Left hindlimb (tissue), 1 donor: ENCODE measurements around the gene F8.

Experiments
- DNase-seq: peaks from one replicate; pipeline ENCODE4 v3.0.0-alpha.2; 2018

F8 gene

DNA sequence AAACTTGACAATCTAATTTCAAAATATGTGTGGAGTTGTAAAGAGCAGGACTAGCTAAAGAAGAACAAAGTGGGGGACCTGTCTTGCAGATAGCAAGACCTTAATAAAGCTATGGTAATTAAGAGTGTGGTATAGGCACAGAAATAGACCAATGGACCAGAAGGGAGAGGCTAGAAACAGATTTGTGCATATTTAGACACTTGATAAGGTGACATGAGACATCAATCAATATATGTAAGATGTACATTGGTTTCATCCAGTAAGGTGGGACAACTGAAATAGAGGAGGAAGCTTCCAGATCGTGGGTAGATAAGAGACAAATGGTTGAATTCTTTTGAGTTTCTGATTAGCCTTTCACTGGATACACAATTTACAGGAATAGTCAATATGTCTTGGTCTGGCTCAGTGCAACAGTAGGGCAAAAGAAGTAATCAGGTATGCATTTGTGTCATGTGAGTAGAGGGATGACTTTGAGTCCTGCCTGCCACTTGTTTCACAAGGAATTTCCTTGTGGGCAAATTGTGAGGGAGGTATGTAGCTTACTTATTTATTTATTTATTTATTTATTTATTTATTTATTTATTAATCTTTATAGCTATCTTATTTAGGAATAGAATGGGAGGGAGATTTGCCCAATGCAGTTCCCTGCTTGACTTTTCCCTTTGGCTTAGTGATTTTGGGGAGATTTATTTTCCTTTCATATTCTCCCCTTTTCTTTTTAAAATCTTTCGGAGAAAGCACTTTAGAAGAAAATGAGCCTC, 210.0 kb downstream of the F8 start:
- DNase-seq: no peak

DNA sequence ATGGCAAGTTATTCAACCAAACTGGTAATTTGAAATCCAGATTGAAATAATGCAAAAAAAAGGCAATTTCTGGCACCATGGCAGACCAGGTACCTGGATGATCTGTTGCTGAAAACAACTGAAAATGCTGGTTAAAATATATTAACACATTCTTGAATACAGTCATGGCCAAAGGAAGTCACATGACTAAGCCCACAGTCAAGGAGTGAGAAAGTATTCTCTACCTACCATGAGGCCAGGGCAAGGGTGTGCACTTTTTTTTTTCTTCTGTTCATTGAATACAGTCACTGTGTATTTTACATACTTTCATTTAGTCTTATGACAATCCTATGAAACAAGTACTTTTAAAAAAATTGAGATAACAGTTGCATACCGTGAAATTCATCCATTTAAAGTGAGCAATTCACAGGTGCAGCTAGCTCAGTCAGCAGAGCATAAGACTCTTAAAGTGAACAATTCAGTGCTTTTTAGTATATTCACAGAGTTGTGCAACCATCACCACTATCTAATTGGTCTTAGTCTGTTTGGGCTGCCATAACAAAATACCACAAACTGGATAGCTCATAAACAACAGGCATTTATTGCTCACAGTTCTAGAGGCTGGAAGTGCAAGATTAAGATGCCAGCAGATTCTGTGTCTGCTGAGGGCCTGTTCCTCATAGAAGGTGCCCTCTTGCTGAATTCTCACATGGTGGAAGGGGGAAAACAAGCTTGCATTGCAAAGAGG, 212.4 kb downstream of the F8 start:
- no peak for DNase-seq

DNA sequence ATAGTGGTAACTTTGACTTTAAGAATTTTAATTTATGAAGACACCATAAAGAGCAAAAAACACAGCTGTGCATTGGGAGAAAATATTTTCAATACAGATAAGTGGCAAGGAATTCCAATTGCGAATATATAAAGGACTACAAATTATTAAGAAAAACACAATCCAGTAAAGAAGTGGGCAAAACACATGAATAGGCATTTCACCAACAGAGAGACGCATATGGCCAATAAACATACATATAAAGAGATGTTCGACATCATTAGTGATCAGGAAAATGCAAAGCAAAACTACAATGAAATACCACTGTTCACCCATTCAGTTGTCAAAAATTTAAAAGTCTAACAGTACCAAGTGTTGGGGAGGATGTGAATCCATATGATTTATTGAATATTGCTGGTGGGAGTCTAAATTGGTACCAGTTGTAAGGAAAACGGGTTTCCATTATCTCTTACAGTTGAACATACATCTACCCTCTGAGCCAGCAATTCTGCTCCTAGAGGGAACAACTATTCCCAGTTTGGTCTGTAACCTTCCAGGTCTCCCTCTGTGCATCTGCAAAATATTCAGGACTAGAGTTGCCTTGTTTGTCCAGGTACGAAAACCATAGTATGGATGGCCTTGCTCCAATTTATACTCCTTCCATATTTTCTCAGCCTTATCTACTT, 215.6 kb downstream of the F8 start:
- DNase-seq: no peak

GRCh38 chrX:154805696-154806091, 216.8 kb downstream of the F8 start:
- DNase-seq: no peak

DNA sequence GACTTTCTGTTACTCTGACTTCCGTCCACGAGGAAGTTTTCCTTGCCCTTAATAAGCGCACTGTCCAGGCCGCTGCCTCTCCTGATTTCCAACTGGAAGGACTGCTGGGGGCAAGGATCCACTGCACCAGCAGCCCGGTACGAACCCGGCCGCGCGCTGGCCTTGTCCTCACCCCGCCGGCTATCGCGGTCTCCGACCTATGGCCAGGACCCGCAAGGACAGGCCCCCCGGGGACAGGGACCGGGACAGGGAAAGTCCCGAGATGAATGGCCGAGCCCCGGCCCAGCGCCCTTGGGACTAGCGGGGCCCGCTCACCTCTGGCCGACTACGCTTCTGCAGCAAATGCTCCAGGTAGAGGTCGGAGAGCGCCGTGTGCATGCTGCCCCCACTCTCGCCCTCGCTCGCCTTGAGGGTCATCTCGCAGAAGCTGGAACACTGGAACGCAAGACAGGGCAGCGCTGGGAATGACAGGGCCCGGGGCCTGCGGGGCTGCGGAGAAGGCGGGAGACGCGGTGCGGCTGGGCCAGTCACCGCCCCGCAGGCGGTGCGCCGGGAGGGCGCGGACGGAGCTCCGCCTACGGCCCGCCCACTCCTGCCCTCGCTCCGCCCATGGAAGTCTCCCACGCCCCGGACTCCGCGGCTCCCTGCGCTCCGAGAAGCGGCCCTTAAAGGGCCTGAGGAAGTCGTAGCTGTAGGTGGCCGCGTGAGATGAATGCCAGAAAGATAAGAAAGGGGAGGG, 217.4 kb downstream of the F8 start, which contains the start of gene MPP1:
TSS of gene MPP1 (minus strand) at position 529 of the 739 bp plus-strand sequence. CDS start at position 417, 112 bp downstream.
- peak; percentile 82 for DNase-seq

DNA sequence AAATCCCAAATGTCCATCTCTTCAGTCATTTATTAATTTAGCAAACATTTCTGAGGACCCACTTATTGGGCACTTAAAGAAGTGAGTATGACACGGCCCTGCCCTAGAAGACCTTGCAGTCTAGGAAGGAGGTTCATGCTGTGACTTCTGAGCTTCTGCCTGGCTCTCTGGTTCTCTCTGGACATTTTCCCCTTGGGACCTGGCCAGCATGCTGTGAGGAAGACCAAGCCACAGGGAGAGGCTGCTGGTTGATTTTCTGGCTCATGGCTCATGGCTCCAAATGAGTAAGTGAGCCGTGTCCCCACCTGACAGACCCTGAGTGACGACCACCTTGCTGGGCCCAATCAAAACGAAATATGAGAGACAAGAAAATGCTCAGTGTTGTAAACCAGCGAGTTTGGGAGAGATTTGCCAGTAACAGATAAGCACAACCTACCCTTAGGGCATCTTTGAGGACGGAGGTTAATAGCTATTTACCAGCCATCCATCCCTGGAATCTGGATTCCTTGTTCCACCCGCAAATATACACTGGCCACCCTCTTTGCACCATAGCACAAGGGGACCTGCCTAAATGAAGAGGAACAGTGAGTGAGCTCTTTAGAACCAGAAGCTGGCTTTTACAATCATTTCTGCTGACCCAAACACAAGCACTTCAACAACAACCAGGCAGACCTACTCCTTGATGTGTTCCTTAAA, 218.1 kb downstream of the F8 start:
- no peak for DNase-seq

GRCh38 chrX:154802947-154803346, 219.6 kb downstream of the F8 start:
- DNase-seq: no peak

GRCh38 chrX:154800478-154801210, 221.9 kb downstream of the F8 start:
- DNase-seq: no peak

GRCh38 chrX:154799556-154800348, 222.8 kb downstream of the F8 start:
- DNase-seq: no peak

DNA sequence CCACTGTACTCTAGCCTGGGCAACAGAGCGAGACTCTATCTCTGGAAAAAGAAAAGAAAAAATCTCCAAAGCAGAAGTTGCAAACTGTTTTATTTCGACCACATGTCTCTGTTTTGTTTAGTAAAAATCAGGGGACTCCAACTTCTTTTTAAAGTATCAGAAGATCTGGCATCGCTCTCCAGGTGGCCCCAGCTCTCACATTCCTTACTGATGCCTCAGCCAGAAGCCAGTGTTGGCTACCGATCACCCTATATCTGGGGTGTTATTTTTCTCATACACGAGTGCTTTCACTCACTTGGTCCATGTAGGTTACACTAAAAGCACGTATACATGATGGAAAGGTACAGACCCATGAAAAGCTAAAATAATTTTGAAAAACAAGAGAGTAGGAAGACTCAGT, 225.5 kb downstream of the F8 start:
- DNase-seq: no peak

GRCh38 chrX:154795016-154795415, 227.5 kb downstream of the F8 start:
- DNase-seq: no peak

GRCh38 chrX:154793084-154793795, 229.3 kb downstream of the F8 start:
- no peak for DNase-seq

DNA sequence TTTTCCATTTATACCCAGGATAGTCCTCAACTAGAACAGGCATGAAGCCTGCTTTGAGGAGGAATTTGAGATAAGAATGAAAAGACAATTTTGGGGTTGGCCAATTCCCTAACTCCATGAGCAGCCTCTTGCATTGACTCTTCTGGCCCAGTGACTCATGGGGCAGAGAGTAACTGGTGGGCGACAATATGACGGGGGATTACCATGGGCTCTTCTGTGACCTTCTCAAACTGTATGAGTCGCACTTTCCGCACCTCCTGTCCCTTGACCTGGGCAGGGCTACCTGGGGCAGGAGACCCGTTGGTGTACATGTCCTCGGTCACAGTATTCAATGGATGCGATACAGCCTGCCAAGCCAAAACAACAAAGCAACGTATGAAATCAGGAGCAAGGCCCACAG, 230.6 kb downstream of the F8 start:
- DNase-seq: no peak

DNA sequence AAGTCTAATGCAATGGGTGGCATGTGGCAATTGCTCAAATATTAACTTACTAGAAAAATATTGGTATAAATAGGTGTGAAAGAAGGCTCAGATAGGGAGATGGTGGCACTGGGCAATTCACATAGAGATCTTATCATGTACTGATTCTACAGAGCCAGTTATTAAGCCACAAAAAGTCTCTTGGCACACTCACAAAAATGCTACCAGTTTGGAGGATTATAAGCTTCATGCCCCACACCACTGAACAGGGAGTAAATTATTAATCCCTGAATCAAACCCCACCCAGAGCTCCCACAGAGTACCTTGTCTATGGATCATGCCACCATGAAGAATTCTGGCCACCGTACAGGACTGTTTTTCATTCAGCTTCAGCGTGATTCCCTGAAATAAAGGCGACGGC, 231.1 kb downstream of the F8 start:
- no peak for DNase-seq
